Loucy (cell line): ENCODE measurements around the gene NAALADL1.

Experiments
- CTCF ChIP-seq: fragments of 200-600 bp; sonication (generic); conservative IDR thresholded peaks from 2 replicates; pipeline ENCODE4 v1.5.1; 2014; ENCODE audit warnings: mild to moderate bottlenecking, antibody characterized with exemption, low read length
- EZH2phosphoT487 ChIP-seq: fragments of 200-600 bp; IDR thresholded peaks from 2 replicates; pipeline ENCODE4 v1.6.1; 2018; ENCODE audit warnings: antibody characterized with exemption, mild to moderate bottlenecking, moderate library complexity, borderline replicate concordance

DNA sequence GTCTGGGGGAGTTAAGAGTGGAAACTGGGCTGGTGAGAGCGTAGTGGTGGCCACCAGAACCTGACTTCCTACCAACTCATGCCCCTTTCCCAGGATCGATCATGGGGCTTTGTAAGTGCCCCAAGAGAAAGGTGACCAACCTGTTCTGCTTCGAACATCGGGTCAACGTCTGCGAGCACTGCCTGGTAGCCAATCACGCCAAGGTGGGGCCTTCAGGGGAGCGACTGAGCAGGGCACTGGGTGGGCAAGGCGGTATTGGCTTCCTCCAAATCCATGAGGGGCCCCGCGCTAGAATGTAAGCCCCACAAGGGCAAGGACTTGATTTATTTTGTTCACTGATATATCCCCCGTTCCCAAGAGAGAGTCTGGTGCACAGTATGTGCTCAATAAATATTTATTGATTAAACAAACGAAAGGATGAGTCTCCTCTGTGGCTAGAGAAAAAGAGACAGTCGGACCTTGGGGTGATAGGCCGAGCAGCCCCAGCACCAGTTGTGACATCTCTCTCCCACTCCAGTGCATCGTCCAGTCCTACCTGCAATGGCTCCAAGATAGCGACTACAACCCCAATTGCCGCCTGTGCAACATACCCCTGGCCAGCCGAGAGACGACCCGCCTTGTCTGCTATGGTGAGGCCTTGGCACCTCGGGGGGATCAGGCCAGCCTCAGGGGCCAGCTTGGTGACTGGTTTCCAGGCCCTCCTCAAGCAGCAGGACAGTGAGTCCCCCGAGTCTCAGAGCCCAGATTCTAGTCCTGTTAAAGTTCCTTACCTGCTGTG is 26.4 kb upstream of the NAALADL1 start:
- TF ChIP-seq CTCF (no peak), EZH2phosphoT487 (no peak)
